ENCODE measurements around the gene WAC.
"Not testable (repeated sequence)": the region's sequence is repeated elsewhere in the genome, so short reads cannot be mapped to it uniquely, and the experiment has no call there.

Gene WAC

GRCh38 chr10:28532337-28533185, at the start of gene WAC:
TSS of gene WAC (plus strand) at chr10:28533118. CDS start at chr10:28533580, 462 bp downstream.
- in situ Hi-C loops (cut with MboI; ENCODE audit: low sequenced_read_pairs), result no loop called here

DNA sequence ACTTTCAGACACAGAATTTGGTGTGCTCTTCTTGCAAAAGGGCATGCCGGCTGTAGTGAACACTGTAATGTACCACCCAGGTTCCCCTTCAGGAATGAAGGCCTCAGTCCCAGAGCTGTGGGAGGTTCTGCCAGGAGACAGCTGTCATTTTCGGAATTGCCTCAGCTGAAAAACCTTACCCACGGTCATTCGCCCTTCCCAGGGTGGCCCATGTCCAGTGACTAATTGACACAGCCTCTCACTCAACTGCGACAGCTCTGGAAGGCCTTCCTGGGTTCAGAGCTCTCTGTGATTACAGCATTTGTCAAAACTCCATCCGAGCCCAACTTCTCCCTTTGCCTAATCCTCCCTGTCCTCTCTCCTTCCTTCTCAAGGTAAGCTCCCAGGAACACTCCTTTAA, 43.7 kb upstream of the WAC start:
- in situ Hi-C loops (cut with MboI; ENCODE audit: low sequenced_read_pairs), result no loop called here

DNA sequence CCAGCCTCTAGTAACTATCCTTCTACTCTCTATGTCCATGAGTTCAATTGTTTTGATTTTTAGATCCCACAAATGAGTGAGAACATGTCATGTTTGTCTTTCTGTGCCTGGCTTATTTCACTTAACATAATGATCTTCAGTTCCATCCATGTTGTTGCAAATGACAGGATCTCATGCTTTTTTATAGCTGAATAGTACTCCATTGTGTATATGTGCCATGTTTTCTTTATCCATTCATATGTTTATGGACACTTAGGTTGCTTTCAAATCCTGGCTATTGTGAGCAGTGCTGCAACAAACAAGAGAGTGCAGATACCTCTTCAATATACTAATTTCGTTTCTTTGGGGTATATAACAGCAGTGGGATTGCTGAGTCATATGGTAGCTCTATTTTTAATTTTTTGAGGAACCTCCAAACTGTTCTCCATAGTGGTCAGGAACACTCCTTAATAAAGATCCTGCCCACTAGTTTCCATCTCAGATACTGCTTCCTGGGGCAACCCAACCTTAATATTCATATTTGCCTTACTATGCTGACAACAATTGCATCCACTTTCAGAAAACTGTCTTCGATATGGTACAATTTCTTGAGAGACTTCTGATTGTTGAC, 42.6 kb upstream of the WAC start:
- in situ Hi-C loops (cut with MboI; ENCODE audit: low sequenced_read_pairs), result not testable (repeated sequence)

DNA sequence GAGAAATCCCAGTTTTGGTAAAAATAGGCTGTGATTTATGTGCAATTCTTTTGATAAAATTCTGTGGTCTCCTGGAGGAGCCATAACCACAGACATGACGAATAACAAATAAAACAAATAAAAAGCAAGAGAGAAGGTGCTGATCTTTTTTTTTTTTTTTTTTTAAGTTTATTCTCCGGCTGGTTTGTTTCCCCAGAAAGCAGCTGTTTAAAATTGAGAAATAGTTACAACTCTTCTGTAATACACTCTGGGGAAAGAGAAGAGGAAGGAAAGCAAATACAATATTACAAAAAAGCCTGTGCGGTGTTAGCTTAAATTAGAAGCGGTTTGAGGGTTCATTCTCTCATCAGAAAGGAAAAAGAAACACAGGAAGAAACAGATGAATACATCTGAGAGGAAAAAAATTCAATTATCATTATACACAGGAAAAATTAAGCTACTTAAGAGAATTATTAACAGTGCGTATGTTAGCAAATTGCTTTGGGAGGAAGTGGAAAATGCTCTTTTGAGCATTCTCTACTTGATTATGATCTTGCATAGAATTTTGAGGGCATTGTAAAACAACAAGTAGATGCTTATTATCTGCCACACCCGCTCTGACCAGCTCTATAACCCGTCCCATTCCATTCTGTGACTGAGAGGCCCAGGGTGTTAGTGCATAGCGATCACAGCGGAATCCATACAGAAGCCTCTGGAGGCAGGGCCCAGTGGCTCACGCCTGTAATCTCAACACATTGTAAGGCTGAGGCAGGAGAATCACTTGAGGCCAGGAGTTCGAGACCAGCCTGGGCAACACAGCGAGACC, 40.6 kb upstream of the WAC start:
- in situ Hi-C loops (cut with MboI; ENCODE audit: low sequenced_read_pairs), result no loop called here

DNA sequence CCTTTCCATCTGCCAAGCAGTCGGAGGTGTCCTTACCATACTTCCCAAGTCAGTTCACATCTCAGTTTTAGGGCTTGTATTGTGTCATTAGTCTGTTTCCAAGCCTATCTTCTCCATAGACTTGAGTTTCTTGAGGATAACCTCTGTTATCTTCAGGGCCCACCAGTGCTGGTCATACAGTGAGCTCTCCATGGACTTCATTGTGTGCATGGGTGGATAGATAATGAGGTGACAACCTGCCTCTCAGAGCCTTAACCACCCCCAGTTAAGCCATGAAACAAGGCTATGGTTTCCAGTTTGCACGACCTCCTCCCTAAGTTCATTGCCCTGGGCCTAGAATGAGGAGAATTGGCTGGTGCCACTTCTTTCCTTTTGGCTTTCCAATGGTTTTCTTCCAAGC, 38.5 kb upstream of the WAC start:
- in situ Hi-C loops (cut with MboI; ENCODE audit: low sequenced_read_pairs), result no loop called here

DNA sequence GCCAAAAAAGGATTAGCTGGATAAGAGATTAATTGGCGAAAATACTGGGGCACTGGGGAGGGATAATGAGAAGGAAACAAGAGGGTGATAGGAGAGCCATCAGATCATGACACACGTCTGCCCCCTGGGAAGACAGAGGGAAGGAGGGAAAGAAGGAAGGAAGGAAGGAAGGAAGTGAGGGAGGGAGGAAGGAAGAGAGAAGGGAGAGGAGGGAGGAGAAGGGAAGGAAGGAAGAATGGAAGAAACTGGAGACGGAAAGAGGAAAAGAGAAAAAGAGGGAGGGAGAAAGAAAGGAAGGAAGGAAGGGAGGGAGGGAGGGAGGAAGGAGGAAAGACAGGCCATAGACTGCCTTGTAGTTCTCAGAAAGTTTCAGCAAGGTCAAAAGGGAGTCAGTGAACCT, 37.8 kb upstream of the WAC start:
- in situ Hi-C loops (cut with MboI; ENCODE audit: low sequenced_read_pairs), result no loop called here

DNA sequence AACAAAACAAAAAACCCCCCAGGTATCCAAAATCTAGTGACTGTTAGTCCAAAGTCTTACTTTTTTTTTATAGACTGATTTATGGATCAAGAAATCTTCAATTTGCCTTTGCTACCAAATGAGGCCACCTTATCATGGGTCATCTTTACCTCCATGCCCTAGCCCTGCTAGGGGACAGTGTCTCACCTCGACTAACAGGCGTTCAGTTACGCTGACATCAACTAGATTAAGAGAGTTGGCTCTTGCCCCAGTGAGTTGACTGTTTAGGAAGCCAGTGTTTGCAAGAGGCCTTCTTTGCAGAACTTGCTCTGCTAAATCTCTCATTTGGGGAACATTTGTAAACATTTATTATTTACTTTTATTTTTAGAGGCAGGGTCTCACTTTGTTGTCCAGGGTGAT, 36.9 kb upstream of the WAC start:
- in situ Hi-C loops (cut with MboI; ENCODE audit: low sequenced_read_pairs), result no loop called here

DNA sequence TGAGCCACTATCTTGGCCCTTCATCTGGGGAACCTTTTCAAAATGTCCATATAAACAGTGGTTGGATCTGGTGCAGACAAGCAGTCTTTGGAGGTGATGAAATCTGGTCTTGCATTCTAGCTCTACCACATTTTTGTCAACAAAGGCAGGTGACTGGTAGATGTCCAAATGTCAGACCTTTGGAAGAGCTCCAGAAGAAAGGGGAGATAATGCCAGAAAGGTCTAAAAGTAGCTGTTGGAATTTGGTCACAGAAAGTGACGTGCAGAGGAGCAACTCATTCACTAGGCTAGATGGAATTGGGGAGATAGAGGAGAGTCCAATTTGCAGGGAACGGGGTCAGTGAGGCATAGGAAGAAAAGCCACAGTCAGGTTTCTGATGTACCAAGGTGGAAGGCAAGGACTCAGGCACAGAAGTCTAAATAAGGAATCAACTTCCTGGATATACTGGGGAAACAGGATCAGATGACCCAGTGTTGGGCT, 36.4 kb upstream of the WAC start:
- in situ Hi-C loops (cut with MboI; ENCODE audit: low sequenced_read_pairs), result no loop called here

DNA sequence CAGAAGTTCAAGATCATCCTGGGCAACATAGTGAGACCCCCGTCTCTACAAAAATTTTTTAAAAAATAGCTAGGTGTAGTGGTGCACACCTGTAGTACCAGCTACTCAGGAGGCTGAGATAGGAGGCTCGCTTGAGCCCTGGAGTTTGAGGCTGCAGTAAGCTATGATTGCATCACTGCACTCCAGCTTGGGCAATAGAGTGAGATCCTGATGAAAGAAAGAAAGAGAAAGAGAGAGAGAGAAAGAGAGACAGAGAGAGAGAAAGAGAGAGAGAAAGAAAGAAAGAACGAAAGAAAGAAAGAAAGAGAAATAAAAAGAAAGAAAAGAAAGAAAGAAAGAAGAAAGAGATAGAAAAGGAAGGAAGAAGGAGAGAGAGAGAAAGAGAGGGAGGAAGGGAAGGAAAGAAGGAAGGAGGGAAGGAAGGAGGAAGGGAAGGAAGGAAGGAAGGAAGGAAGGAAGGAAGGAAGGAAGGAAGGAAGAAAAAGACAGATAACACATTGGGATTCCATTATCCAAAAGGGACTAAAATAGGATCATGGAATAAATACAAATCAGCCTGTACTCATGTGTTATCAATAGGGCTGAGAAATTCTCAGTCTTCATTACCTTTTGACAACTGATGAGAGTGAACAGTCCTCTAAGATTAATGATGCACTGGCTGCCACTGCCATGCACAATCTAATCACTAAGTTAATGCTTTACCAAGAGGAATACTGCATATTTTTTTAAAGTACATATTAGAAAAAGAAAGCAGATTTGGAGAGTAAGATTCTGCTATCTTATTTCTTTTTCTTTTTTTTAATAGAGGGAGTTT, 35.4 kb upstream of the WAC start:
- in situ Hi-C loops (cut with MboI; ENCODE audit: low sequenced_read_pairs), result no loop called here

DNA sequence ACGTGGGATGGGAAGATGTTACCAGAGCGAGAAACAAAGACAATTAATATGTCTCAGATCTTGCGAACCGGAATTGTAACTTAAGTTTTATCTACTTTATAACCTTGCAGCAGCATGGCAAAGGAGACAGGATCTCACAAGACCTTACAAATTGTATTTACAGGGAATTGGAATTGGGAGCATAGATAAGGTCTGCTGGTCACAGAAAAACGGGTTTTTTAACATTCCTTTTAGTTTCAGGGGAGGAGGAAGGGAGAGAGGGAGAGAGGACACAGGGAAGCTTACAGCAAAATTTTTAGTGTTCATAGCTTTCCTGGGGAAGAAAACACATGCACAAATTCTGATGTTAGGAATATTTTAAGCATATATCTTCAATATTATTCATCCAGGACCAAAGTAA, 32.7 kb upstream of the WAC start:
- in situ Hi-C loops (cut with MboI; ENCODE audit: low sequenced_read_pairs), result not testable (repeated sequence)

DNA sequence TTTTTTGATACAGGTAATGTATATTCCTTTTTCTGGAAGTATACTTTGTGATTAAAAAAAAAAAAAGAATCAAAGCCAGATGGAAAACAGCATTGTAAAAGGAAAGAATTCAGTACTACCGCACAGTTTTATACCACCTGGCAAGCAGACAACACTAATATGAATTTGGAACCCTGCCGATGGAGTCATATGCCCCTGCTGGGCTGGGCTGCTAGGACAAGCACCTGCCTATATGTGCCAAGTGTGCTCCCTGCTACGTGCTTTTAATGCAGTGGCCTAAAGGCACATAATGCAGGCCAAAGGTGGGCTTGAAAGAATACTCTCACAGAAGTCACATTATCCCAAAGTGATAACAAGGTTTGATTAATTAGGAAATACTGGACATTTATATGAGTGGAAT, 29.8 kb upstream of the WAC start:
- in situ Hi-C loops (cut with MboI; ENCODE audit: low sequenced_read_pairs), result no loop called here

DNA sequence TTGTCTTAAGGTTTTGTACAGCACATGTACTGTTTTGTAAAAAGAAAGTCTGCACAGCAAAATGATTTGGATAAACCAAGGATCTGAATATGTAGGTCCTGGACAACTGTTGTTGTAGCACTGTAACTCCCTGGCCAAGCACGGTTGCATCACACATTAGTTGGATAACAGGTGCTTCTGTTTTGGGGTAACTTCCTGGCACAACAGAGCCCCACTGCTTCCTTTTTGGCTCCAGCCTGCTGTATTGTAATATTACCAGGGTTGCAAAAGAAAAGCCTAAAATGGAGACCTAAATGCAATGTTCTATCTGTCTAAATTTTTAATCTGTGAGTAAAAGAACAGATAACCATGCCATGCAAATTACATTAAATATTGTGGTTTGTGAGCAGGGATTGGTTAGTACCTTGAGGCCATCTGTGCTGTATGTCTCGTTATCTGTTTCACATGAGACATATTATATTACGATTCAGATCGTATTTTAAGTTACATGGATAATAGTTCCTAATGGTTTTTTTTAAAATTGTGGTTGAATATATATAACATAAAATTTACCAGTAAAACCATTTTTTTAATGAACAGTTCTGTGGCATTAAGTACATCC, 27.5 kb upstream of the WAC start:
- in situ Hi-C loops (cut with MboI; ENCODE audit: low sequenced_read_pairs), result no loop called here

GRCh38 chr10:28508304-28508925, 24.5 kb upstream of the WAC start:
- in situ Hi-C loops (cut with MboI; ENCODE audit: low sequenced_read_pairs), result no loop called here

- in situ Hi-C loops (cut with MboI; ENCODE audit: low sequenced_read_pairs), result no loop called here
Measured at GRCh38 chr10:28509286-28509685, 23.6 kb upstream of the WAC start.

GRCh38 chr10:28514648-28515047, 18.3 kb upstream of the WAC start:
- in situ Hi-C loops (cut with MboI; ENCODE audit: low sequenced_read_pairs), result no loop called here

- in situ Hi-C loops (cut with MboI; ENCODE audit: low sequenced_read_pairs), result no loop called here
Measured at GRCh38 chr10:28520346-28520745, 12.6 kb upstream of the WAC start.

- in situ Hi-C loops (cut with MboI; ENCODE audit: low sequenced_read_pairs), result not testable (repeated sequence)
Measured at GRCh38 chr10:28520828-28521227, 12.1 kb upstream of the WAC start.

- in situ Hi-C loops (cut with MboI; ENCODE audit: low sequenced_read_pairs), result not testable (repeated sequence)
Measured at GRCh38 chr10:28521961-28522360, 11.0 kb upstream of the WAC start.

DNA sequence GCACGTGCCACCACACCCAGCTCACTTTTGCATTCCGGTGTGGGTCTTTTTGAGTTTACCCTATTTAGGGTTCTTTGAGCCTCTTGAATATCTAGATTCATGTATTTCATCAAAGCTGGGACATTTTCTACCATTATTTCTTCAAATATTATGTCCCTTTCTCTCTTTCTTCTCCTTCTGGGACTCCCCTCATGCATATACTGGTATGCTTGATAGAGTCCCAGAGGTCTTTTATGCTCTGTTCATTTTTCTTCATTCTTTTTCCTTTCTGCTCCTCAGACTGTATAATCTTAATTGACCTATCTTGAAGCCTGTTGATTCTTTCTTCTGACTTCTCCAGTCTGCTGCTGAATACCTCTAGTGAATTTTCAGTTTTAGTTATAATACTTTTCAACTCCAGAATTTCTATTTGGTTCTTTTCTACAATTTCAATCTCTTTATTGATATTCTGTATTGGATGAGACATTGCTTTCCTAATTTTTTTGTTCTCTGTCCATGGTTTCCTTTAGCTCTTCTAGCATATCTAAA, 9.1 kb upstream of the WAC start:
- in situ Hi-C loops (cut with MboI; ENCODE audit: low sequenced_read_pairs), result no loop called here

DNA sequence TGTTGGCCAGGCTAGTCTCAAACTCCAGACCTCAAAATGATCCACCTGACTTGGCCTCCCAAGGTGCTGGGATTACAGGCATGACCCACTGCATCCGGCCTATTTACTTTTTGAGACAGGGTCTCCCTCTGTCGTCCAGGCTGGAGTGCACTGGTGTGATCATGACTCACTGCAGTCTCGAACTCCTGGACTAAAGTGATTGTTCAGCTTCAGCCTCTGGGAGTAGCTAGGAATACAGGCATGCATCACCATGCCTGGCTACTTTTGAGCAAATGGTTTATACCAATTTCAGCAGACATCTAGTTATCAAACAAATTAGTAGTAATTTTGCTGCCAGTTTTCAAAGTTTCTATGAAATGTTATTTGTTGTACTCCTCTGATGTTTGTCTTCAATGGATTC, 2.2 kb upstream of the WAC start:
- in situ Hi-C loops (cut with MboI; ENCODE audit: low sequenced_read_pairs), result no loop called here
